Gastrocnemius medialis (tissue), 4 donors: Measurements from ENCODE around the gene LRFN4.

Experiments used
- POLR2A ChIP-seq, 2 donors: fragments of 450-650 bp; IDR thresholded peaks; one replicate each; pipeline ENCODE4 v1.6.1; 2017; ENCODE audit warnings: antibody characterized with exemption in 2 of 2, mild to moderate bottlenecking in 2 of 2, moderate library complexity in 2 of 2
- TF ChIP-seq, protein P1 (sequence below), 5 experiments: fragments of 450-650 bp in 3 of 5; fragments of 200-600 bp in 2 of 5; sonication (generic) in 2 of 5; IDR thresholded peaks in 4 of 5; conservative IDR thresholded peaks in 1 of 5; 1 replicate in 4 of 5; 2 replicates in 1 of 5; pipeline ENCODE4 v1.5.1; 2016 to 2019; ENCODE audit warnings: antibody characterized with exemption in 5 of 5, mild to moderate bottlenecking in 3 of 5, moderate library complexity in 3 of 5

DNA sequence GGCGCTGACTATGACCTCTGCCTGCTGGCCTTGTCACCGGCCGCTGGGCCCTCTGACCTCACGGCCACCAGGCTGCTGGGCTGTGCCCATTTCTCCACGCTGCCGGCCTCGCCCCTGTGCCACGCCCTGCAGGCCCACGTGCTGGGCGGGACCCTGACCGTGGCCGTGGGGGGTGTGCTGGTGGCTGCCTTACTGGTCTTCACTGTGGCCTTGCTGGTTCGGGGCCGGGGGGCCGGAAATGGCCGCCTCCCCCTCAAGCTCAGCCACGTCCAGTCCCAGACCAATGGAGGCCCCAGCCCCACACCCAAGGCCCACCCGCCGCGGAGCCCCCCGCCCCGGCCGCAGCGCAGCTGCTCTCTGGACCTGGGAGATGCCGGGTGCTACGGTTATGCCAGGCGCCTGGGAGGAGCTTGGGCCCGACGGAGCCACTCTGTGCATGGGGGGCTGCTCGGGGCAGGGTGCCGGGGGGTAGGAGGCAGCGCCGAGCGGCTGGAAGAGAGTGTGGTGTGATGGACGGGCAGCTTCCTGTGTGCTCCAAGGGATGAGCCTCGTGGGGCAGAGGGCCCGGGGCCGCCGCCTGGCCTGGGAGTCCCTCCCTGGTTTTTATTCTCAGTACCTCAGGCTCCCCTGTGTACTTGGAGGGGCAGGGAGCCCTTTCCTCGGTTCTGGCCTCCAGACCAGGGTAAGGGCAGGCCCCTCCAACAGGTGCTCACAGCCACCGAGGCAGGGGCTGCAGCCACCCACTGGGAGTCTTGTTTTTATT, 3.0 kb downstream of the LRFN4 start:
- TF ChIP-seq, protein P1, sequence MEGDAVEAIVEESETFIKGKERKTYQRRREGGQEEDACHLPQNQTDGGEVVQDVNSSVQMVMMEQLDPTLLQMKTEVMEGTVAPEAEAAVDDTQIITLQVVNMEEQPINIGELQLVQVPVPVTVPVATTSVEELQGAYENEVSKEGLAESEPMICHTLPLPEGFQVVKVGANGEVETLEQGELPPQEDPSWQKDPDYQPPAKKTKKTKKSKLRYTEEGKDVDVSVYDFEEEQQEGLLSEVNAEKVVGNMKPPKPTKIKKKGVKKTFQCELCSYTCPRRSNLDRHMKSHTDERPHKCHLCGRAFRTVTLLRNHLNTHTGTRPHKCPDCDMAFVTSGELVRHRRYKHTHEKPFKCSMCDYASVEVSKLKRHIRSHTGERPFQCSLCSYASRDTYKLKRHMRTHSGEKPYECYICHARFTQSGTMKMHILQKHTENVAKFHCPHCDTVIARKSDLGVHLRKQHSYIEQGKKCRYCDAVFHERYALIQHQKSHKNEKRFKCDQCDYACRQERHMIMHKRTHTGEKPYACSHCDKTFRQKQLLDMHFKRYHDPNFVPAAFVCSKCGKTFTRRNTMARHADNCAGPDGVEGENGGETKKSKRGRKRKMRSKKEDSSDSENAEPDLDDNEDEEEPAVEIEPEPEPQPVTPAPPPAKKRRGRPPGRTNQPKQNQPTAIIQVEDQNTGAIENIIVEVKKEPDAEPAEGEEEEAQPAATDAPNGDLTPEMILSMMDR (IDR thresholded peaks at IDR 0.05 in 4 of 5, conservative IDR thresholded peaks at IDR 0.05 in 1 of 5), result no peak
- TF ChIP-seq POLR2A (IDR thresholded peaks at IDR 0.05), result no peak
